Mesendoderm (in vitro differentiated cells): Measurements from ENCODE around the gene PTCHD4. TPM values are rescaled to one million over a fixed set of nuclear protein-coding genes. Genes with fewer than 3 reads are reported as not detected.
A peak's percentile ranks its signal among the peaks of the same experiment; 100 is the strongest.

ENCODE experiments used
- DNase-seq: peaks from one replicate; pipeline ENCODE4 v3.0.0; 2013
- H2AK5ac ChIP-seq: 2 replicates; pipeline ENCODE4 v1.6.1; 2013; ENCODE audit warnings: low read length, inconsistent platforms
- H2BK120ac ChIP-seq: 2 replicates; pipeline ENCODE4 v1.6.1; 2013; ENCODE audit warnings: low read depth, mild to moderate bottlenecking, low read length, moderate library complexity, mixed read lengths
- H2BK15ac ChIP-seq: replicated peaks from 2 replicates; pipeline ENCODE4 v1.6.1; 2013; ENCODE audit warnings: low read depth, mild to moderate bottlenecking, moderate library complexity
- H2BK5ac ChIP-seq: 2 replicates; pipeline ENCODE4 v1.6.1; 2013; ENCODE audit warnings: low read length, inconsistent platforms
- H3K18ac ChIP-seq: 2 replicates; pipeline ENCODE4 v1.6.1; 2013; ENCODE audit warnings: mild to moderate bottlenecking, low read length, mixed read lengths
- H3K23ac ChIP-seq: one replicate; pipeline ENCODE4 v1.6.1; 2013; ENCODE audit warnings: low read length
- H3K27ac ChIP-seq: 2 replicates; pipeline ENCODE4 v1.5.1; 2013; ENCODE audit warnings: low read depth, mild to moderate bottlenecking, inconsistent platforms, low read length, moderate library complexity
- H3K27me3 ChIP-seq: 2 replicates; pipeline ENCODE4 v1.6.1; 2013; ENCODE audit warnings: low read length, control low read depth, mild to moderate bottlenecking, inconsistent platforms; ENCODE audit not compliant: insufficient read depth, poor library complexity
- H3K36me3 ChIP-seq: 2 replicates; pipeline ENCODE4 v1.6.1; 2013; ENCODE audit warnings: low read length, inconsistent platforms; ENCODE audit not compliant: control insufficient read depth, insufficient read depth
- H3K4ac ChIP-seq: one replicate; pipeline ENCODE4 v1.6.1; 2013; ENCODE audit warnings: low read depth, mild to moderate bottlenecking, low read length, moderate library complexity
- H3K4me1 ChIP-seq: 2 replicates; pipeline ENCODE4 v1.6.1; 2013; ENCODE audit warnings: low read depth, low read length, inconsistent platforms; ENCODE audit not compliant: control insufficient read depth
- H3K4me2 ChIP-seq: 2 replicates; pipeline ENCODE4 v1.6.1; 2013; ENCODE audit warnings: low read length
- H3K4me3 ChIP-seq: 2 replicates; pipeline ENCODE4 v1.5.1; 2013; ENCODE audit warnings: mild to moderate bottlenecking, low read length
- H3K56ac ChIP-seq: one replicate; pipeline ENCODE4 v1.6.1; 2013; ENCODE audit warnings: low read length
- H3K79me1 ChIP-seq: 2 replicates; pipeline ENCODE4 v1.6.1; 2013; ENCODE audit warnings: low read length, inconsistent platforms
- H3K79me2 ChIP-seq: 2 replicates; pipeline ENCODE4 v1.6.1; 2013; ENCODE audit warnings: mild to moderate bottlenecking, low read length; ENCODE audit not compliant: control insufficient read depth, insufficient read depth
- H3K9ac ChIP-seq: 2 replicates; pipeline ENCODE4 v1.6.1; 2013; ENCODE audit warnings: low read length, inconsistent platforms
- H4K5ac ChIP-seq: one replicate; pipeline ENCODE4 v1.6.1; 2013; ENCODE audit warnings: low read length
- H4K8ac ChIP-seq: one replicate; pipeline ENCODE4 v1.6.1; 2013; ENCODE audit warnings: low read depth, mild to moderate bottlenecking, control low read depth, low read length, moderate library complexity
- WGBS: extraction: QIAGEN DNeasy Blood & Tissue Kit; methylation state at CpG from one replicate; pipeline ENCODE4 v1.1.7; 2013; ENCODE audit warnings: low lambda C conversion rate, missing lambda C conversion rate; ENCODE audit not compliant: insufficient coverage; ENCODE audit errors: extremely low coverage; 5-methylcytosine and 5-hydroxymethylcytosine counted together
- polyA plus RNA-seq, 2 experiments: library from polyadenylated mRNA; stranded (reverse); fragments of 200-250 nt; gene quantifications; one replicate each; pipeline ENCODE4 v1.2.3, GENCODE V29; 2013

PTCHD4 gene
- 0.38 TPM for polyA plus RNA-seq (2013, experiment 1 of 2)
- polyA plus RNA-seq (2013, experiment 2 of 2), result 0.39 TPM

GRCh38 chr6:48111143-48111506 is at the start of gene PTCHD4:
Gene PTCHD4 (minus strand): TSS chr6:48111197. CDS start chr6:48068957, 42,240 bp downstream.
- H4K8ac ChIP-seq, result peak within 1 kb of the TSS; percentile 15
- H3K4me3 ChIP-seq, result no peak within 1 kb of the TSS
- H2BK120ac ChIP-seq, result peak within 1 kb of the TSS; percentile 99
- H4K5ac ChIP-seq, result no peak within 1 kb of the TSS
- WGBS, result no CpG with 5 or more reads among the region's 1 CpG
- no peaks in the 10 kb centered on the region for H3K79me1 ChIP-seq
- peaks cover 2% of the 10 kb centered on the region for H3K4me1 ChIP-seq
- DNase-seq, result peak; percentile 75
- H3K18ac ChIP-seq, result peak within 1 kb of the TSS; percentile 98
- H2AK5ac ChIP-seq, result no peak within 1 kb of the TSS
- H3K4me2 ChIP-seq, result no peak within 1 kb of the TSS
- H3K27me3 ChIP-seq, result no peaks in the 10 kb centered on the region
- peak within 1 kb of the TSS; percentile 59 for H3K4ac ChIP-seq
- H3K36me3 ChIP-seq, result no peaks in the 10 kb centered on the region
- no peaks in the 10 kb centered on the region for H3K79me2 ChIP-seq
- peak within 1 kb of the TSS; percentile 68 for H2BK5ac ChIP-seq
- H3K56ac ChIP-seq, result peak within 1 kb of the TSS; percentile 75
- H3K23ac ChIP-seq, result no peak within 1 kb of the TSS
- peak within 1 kb of the TSS; percentile 79 for H2BK15ac ChIP-seq
- no peak within 1 kb of the TSS for H3K27ac ChIP-seq
- H3K9ac ChIP-seq, result peak within 1 kb of the TSS; percentile 50

GRCh38 chr6:48151142-48151541 is 40.1 kb upstream of the PTCHD4 start:
- H2BK15ac ChIP-seq, result no peak overlapping the region
- H2BK120ac ChIP-seq, result no peak overlapping the region
- no peak overlapping the region for H3K23ac ChIP-seq
- H4K5ac ChIP-seq, result no peak overlapping the region
- no peaks in the 10 kb centered on the region for H3K79me2 ChIP-seq
- no peaks in the 10 kb centered on the region for H3K36me3 ChIP-seq
- H2BK5ac ChIP-seq, result no peak overlapping the region
- H3K27me3 ChIP-seq, result no peaks in the 10 kb centered on the region
- H3K4me2 ChIP-seq, result no peak overlapping the region
- no peak overlapping the region for H3K4me3 ChIP-seq
- no CpG with 5 or more reads among the region's 2 CpGs for WGBS
- no peak overlapping the region for H3K4ac ChIP-seq
- no peak overlapping the region for H3K56ac ChIP-seq
- H3K27ac ChIP-seq, result no peak overlapping the region
- no peak overlapping the region for H3K9ac ChIP-seq
- no peak overlapping the region for H3K18ac ChIP-seq
- H3K4me1 ChIP-seq, result no peaks in the 10 kb centered on the region
- no peaks in the 10 kb centered on the region for H3K79me1 ChIP-seq
- DNase-seq, result no peak
- H2AK5ac ChIP-seq, result no peak overlapping the region
- H4K8ac ChIP-seq, result no peak overlapping the region

GRCh38 chr6:48150701-48151100 is 39.7 kb upstream of the PTCHD4 start:
- no peak overlapping the region for H3K56ac ChIP-seq
- H2BK120ac ChIP-seq, result no peak overlapping the region
- H4K8ac ChIP-seq, result no peak overlapping the region
- no peaks in the 10 kb centered on the region for H3K27me3 ChIP-seq
- no CpG with 5 or more reads among the region's 2 CpGs for WGBS
- H3K4me1 ChIP-seq, result no peaks in the 10 kb centered on the region
- H3K79me2 ChIP-seq, result no peaks in the 10 kb centered on the region
- no peak overlapping the region for H2BK15ac ChIP-seq
- no peak overlapping the region for H3K4me2 ChIP-seq
- H3K36me3 ChIP-seq, result no peaks in the 10 kb centered on the region
- DNase-seq, result no peak
- H3K9ac ChIP-seq, result no peak overlapping the region
- H2BK5ac ChIP-seq, result no peak overlapping the region
- no peak overlapping the region for H3K4ac ChIP-seq
- H3K4me3 ChIP-seq, result no peak overlapping the region
- H3K27ac ChIP-seq, result no peak overlapping the region
- H3K79me1 ChIP-seq, result no peaks in the 10 kb centered on the region
- no peak overlapping the region for H2AK5ac ChIP-seq
- H4K5ac ChIP-seq, result no peak overlapping the region
- no peak overlapping the region for H3K18ac ChIP-seq
- no peak overlapping the region for H3K23ac ChIP-seq

GRCh38 chr6:48147051-48147450 is 36.1 kb upstream of the PTCHD4 start:
- no peak overlapping the region for H2AK5ac ChIP-seq
- no peak for DNase-seq
- H4K8ac ChIP-seq, result no peak overlapping the region
- H3K27ac ChIP-seq, result no peak overlapping the region
- no peak overlapping the region for H2BK5ac ChIP-seq
- no peak overlapping the region for H3K4me3 ChIP-seq
- H3K79me2 ChIP-seq, result no peaks in the 10 kb centered on the region
- H3K4me1 ChIP-seq, result no peaks in the 10 kb centered on the region
- no peak overlapping the region for H3K56ac ChIP-seq
- no peak overlapping the region for H2BK120ac ChIP-seq
- no peak overlapping the region for H4K5ac ChIP-seq
- no peak overlapping the region for H3K4ac ChIP-seq
- no peak overlapping the region for H2BK15ac ChIP-seq
- H3K36me3 ChIP-seq, result no peaks in the 10 kb centered on the region
- H3K9ac ChIP-seq, result no peak overlapping the region
- H3K4me2 ChIP-seq, result no peak overlapping the region
- H3K18ac ChIP-seq, result no peak overlapping the region
- no peaks in the 10 kb centered on the region for H3K27me3 ChIP-seq
- no peaks in the 10 kb centered on the region for H3K79me1 ChIP-seq
- no peak overlapping the region for H3K23ac ChIP-seq

GRCh38 chr6:48144021-48144420 is 33.0 kb upstream of the PTCHD4 start:
- no CpG with 5 or more reads among the region's 3 CpGs for WGBS
- no peak overlapping the region for H3K18ac ChIP-seq
- no peak overlapping the region for H3K4ac ChIP-seq
- H4K8ac ChIP-seq, result no peak overlapping the region
- no peak overlapping the region for H3K23ac ChIP-seq
- H3K9ac ChIP-seq, result no peak overlapping the region
- no peaks in the 10 kb centered on the region for H3K4me1 ChIP-seq
- H2BK120ac ChIP-seq, result no peak overlapping the region
- no peak overlapping the region for H2AK5ac ChIP-seq
- no peak overlapping the region for H4K5ac ChIP-seq
- no peak overlapping the region for H3K27ac ChIP-seq
- no peaks in the 10 kb centered on the region for H3K79me1 ChIP-seq
- H3K27me3 ChIP-seq, result no peaks in the 10 kb centered on the region
- H3K56ac ChIP-seq, result no peak overlapping the region
- no peak overlapping the region for H3K4me2 ChIP-seq
- no peak overlapping the region for H2BK15ac ChIP-seq
- H3K36me3 ChIP-seq, result no peaks in the 10 kb centered on the region
- H3K79me2 ChIP-seq, result no peaks in the 10 kb centered on the region
- peak; percentile 15 for DNase-seq
- H2BK5ac ChIP-seq, result no peak overlapping the region
- no peak overlapping the region for H3K4me3 ChIP-seq

GRCh38 chr6:48141975-48142374 is 31.0 kb upstream of the PTCHD4 start:
- Histone ChIP-seq H3K4ac (no peak overlapping the region), H2BK120ac (no peak overlapping the region), H3K79me2 (no peaks in the 10 kb centered on the region), H4K8ac (no peak overlapping the region), H3K23ac (no peak overlapping the region), H3K27ac (no peak overlapping the region), H4K5ac (no peak overlapping the region), H3K4me3 (no peak overlapping the region), H3K27me3 (no peaks in the 10 kb centered on the region), H2BK15ac (no peak overlapping the region), H3K4me1 (no peaks in the 10 kb centered on the region), H2BK5ac (no peak overlapping the region), H3K18ac (no peak overlapping the region), H2AK5ac (no peak overlapping the region), H3K79me1 (no peaks in the 10 kb centered on the region), H3K36me3 (no peaks in the 10 kb centered on the region), H3K9ac (no peak overlapping the region), H3K56ac (no peak overlapping the region), H3K4me2 (no peak overlapping the region)
- no peak for DNase-seq
- no CpG with 5 or more reads among the region's 2 CpGs for WGBS
